Measurements from ENCODE around the gene RORB. TPM values are rescaled to one million over a fixed set of nuclear protein-coding genes. Genes with fewer than 3 reads are reported as not detected.
"Not testable (repeated sequence)": the region's sequence is repeated elsewhere in the genome, so short reads cannot be mapped to it uniquely, and the experiment has no call there.

The RORB gene
- total and polyA plus RNA-seq, 12 donors: 0.28 to 8.8 (median 3.7) TPM

GRCh38 chr9:74526215-74526614, 29.1 kb downstream of the RORB start:
- H3K36me3 ChIP-seq (replicated peaks in 1 of 2): no peaks in the 10 kb centered on the region
- no peaks in the 10 kb centered on the region for H3K4me1 ChIP-seq (replicated peaks in 1 of 2)
- intact Hi-C loops (cut with DNase I): no loop called here
- H3K4me3 ChIP-seq: peak overlapping the region in 1 of 4 donors; percentile 6
- TF ChIP-seq POLR2A (IDR thresholded peaks at IDR 0.05): no peak
- TF ChIP-seq CTCF (IDR thresholded peaks at IDR 0.05): no peak
- no peaks in the 10 kb centered on the region for H3K27me3 ChIP-seq
- DNase-seq: no peak
- no peaks in the 10 kb centered on the region for H3K9me3 ChIP-seq (replicated peaks in 1 of 3)
- H3K27ac ChIP-seq: no peak overlapping the region
- 67 to 83% (median 75%) methylated on average over 2 of the region's 2 CpGs for WGBS, 4 donors

DNA sequence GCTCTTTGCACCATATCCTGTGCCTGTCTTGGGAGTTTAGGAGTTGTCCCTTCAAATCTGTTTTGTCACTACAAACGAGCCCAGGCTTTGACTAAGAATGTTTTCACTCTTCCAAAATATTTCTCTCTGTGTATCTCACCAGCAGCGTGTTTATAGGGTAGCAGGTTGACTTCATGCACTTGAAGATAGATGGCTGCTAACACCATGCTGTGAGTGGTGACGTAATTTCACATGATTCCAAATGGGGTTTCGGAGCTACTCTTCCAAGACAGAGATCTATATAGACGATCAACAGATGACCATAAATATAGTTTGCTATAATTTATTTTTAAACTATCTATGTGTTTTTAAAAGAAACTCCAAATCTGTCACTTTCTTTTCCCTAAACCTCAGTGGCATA, 30.6 kb downstream of the RORB start:
- H3K27me3 ChIP-seq: no peaks in the 10 kb centered on the region
- no peak for DNase-seq
- H3K36me3 ChIP-seq (replicated peaks in 1 of 2): no peaks in the 10 kb centered on the region
- WGBS, 4 donors: 72 to 73% (median 73%) methylated on average over 5 of the region's 5 CpGs
- intact Hi-C loops (cut with DNase I): no loop called here
- H3K4me3 ChIP-seq: no peak overlapping the region
- no peak overlapping the region for H3K27ac ChIP-seq
- no peaks in the 10 kb centered on the region for H3K4me1 ChIP-seq (replicated peaks in 1 of 2)
- TF ChIP-seq CTCF (IDR thresholded peaks at IDR 0.05): no peak
- TF ChIP-seq POLR2A (IDR thresholded peaks at IDR 0.05): no peak
- no peaks in the 10 kb centered on the region for H3K9me3 ChIP-seq (replicated peaks in 1 of 3)

- TF ChIP-seq POLR2A (IDR thresholded peaks at IDR 0.05) (no peak), CTCF (IDR thresholded peaks at IDR 0.05) (no peak)
- DNase-seq: no peak
- Histone ChIP-seq H3K36me3 (replicated peaks in 1 of 2) (no peaks in the 10 kb centered on the region), H3K9me3 (replicated peaks in 1 of 3) (no peaks in the 10 kb centered on the region), H3K4me3 (no peak overlapping the region), H3K27me3 (no peaks in the 10 kb centered on the region), H3K27ac (no peak overlapping the region), H3K4me1 (replicated peaks in 1 of 2) (no peaks in the 10 kb centered on the region)
- intact Hi-C loops (cut with DNase I): no loop called here
- WGBS, 4 donors: 68 to 79% (median 76%) methylated on average over 6 of the region's 6 CpGs
Observed at GRCh38 chr9:74528207-74528606, 31.1 kb downstream of the RORB start.

DNA sequence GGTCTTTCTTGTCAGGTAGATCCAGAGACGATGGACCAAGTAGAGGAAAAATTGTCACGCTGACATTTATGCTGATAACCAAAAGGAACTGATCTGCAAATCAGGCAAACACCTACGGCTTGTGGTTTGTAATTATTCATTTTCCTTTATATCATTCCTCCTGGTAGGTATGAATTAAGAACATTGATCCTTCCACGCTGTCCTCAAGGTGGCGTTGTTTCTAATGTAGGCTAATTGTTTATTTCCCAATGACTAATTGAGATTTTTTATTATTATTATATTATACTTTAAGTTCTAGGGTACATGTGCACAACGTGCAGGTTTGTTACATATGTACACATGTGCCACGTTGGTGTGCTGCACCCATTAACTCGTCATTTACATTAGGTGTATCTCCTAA, 33.3 kb downstream of the RORB start:
- intact Hi-C loops (cut with DNase I); H3K36me3 ChIP-seq (replicated peaks in 1 of 2): not testable (repeated sequence)

DNA sequence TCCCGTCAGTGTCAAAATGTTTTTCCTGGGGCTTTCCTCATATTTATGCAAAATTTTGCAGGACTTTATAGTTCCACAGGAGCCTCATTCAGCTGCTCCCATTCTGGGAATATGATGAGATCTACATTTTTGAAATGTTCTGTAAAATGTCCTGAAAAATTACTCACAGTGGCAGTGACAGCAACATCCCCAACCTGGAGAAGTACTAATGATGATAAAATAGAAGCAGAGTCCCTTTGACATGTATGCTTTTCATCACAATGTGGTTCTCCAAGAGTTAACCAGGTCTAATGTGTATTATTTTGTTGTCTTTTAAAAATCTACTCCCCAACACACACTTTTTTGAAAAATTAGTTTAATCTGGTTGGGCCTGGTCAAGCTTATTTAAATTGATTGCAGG, 36.1 kb downstream of the RORB start:
- DNase-seq: no peak
- Histone ChIP-seq H3K4me3 (no peak overlapping the region), H3K9me3 (replicated peaks in 1 of 3) (no peaks in the 10 kb centered on the region), H3K36me3 (replicated peaks in 1 of 2) (no peaks in the 10 kb centered on the region), H3K27ac (no peak overlapping the region), H3K4me1 (replicated peaks in 1 of 2) (no peaks in the 10 kb centered on the region), H3K27me3 (no peaks in the 10 kb centered on the region)
- intact Hi-C loops (cut with DNase I): no loop called here
- TF ChIP-seq CTCF (IDR thresholded peaks at IDR 0.05) (no peak), POLR2A (IDR thresholded peaks at IDR 0.05) (no peak)
- WGBS, 4 donors: 60 to 83% (median 81%) methylated on average over 1 of the region's 1 CpG

More for the DNA sequence above, 33.3 kb downstream of the RORB start:
- not testable (repeated sequence) for DNase-seq; H3K27me3 ChIP-seq; H3K9me3 ChIP-seq (replicated peaks in 1 of 3); H3K27ac ChIP-seq; H3K4me3 ChIP-seq; H3K4me1 ChIP-seq (replicated peaks in 1 of 2)
- WGBS, 4 donors: 75 to 81% (median 77%) methylated on average over 8 of the region's 8 CpGs

All from adrenal gland (tissue), 12 donors.